Stimulated activated CD8-positive, alpha-beta memory T cell treated with anti-CD3 and anti-CD28 coated beads, Interleukin-7, amount 100 ng/mL, for 48 hours (primary cell): Measurements from ENCODE around the gene LCE1B.

ENCODE experiments used
- DNase-seq, 2 donors: peaks; one replicate each; pipeline ENCODE4 v3.0.0-alpha.2; 2020; ENCODE audit warnings: low read depth in 1 of 2; ENCODE audit errors: extremely low read depth in 1 of 2

LCE1B gene

DNA sequence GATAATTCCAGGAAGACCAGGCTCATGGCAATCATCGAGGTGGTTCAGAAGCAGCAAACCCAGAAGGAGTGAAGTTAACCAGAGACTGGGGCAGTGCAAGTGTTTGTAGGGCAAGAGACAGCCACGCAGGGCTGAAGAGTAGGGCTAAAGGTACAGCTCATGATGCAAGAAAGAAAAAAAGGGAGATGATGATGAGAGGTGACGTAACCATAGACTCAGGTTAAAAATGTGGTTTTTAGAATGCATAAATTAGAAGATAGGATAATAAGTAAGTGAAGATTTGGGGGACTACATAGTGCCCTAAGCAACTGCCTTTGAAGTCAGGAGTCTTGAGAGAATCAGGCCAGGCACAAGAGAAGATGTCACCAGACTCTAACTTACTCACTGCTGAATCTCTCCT is 48.4 kb downstream of the LCE1B start:
- no peak for DNase-seq

DNA sequence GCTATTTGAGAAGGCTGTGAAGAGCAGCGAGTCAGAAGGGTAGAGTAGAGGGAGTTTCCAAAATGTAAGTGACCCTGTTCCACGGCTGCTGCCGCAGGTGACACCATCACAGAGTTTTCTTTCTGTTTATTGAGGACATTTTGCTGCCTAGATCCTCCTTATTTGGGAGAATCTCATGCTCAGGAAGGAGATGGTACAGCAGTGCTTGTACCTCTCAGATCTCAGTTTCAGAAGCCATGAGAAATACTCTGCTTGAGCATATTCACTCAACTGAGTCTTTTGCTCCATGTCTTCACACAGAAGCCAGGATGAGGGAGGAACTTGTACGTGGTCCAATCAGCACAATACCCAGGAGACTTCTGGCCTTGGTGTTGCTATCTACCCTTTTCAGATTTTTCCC is 49.6 kb downstream of the LCE1B start:
- no peak for DNase-seq
